Measurements from ENCODE around the gene EFCAB5.
"Not testable (repeated sequence)": the region's sequence is repeated elsewhere in the genome, so short reads cannot be mapped to it uniquely, and the experiment has no call there.

EFCAB5 gene

DNA sequence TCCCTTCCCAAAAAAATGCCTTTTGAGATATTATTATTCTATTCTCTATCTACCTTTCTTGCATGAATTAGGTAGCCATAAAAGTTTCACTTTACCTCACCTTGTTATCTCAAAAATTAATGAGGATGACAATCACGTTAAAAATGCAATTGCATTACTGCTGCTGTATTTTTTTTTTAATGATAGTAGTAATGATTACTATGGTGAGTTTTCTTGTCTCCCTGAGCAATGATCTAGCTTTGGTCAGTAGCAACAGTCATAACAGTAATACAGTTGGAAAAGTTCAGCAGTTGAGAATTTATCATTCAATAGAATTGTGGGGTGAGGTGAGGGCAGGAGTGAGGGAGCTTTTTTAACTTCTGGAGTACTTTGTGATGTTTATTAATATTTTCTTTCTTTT lies at the start of gene EFCAB5:
TSS of gene EFCAB5 (plus strand) at position 301 of the 400 bp plus-strand sequence. CDS start 163 bp downstream, outside the sequence.
- DNase-seq: no peak

- DNase-seq: no peak
These were observed 49.2 kb upstream of the EFCAB5 start for GRCh38 chr17:29892201-29892600.

GRCh38 chr17:29897136-29897535 lies 44.3 kb upstream of the EFCAB5 start:
- not testable (repeated sequence) for DNase-seq

DNA sequence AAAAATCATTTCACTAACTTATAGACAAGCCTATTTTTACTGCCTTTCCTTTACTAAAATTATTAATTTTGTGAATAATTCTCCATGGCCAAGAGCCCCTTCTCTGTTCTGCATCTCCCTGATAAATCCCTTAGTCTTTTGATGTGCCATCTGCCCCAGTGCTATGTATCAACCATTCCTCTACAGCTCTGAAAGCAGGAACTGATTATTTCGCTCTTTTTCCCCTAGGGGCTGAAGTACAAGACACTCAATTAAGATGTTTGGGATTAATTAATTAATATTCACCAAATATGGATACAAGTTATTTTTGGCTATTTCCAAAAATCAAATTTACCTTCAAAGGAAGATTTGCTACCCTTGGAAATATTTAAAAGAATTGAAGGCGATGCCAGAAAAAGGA lies 38.0 kb upstream of the EFCAB5 start:
- no peak for DNase-seq

DNA sequence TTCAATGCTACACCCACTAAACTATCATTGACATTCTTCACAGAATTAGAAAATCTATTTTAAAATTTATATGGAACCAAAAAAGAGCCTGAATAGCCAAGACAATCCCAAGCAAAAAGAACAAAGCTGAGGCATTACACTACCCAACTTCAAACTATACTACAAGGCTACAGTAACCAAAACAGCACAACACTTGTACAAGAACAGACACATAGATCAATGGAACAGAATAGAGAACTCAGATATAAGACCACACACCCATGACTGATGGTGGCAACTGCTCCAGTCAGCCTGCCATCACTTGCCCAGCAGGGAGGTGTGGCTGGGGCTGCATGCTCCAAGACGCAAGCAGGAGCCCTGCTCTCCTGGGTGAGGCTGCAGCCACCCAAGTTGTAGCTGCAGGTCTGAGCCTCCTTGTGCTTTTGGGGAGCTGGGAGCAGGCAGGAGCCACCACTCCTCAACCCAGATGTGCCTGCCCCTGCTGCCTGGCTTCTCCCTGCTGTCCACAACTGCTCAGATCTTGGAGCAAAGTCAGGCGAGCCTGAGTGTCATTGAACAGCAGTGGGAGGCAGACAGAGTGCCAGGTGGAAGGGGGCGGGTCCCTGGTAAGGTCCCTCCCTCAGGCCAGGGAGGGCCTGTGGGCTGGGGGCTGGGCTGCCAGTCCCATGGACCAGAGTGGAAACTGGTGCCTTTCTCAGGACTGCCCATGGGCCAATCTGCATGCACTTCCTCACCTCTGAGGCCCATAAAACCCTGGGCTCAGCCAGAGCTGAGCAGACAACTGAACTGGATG lies 36.2 kb upstream of the EFCAB5 start:
- no peak for DNase-seq

DNA sequence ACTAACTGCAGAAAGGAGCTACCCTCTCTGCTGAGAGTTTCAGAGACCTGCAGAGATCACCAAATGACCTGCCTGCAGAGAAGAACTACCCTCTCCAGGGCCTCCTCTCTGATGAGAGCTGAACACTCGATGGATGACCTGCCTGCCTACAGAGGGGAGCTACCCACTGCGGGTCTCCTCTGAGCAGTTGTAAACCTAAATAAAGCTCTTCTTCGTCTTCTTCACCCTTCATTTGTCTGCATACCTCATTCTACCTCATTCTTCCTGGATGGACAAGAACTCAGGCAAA lies 35.6 kb upstream of the EFCAB5 start:
- no peak for DNase-seq

GRCh38 chr17:29906969-29907368 lies 34.5 kb upstream of the EFCAB5 start:
- DNase-seq: no peak

GRCh38 chr17:29909236-29910003 lies 32.0 kb upstream of the EFCAB5 start:
- DNase-seq: no peak

GRCh38 chr17:29911641-29912177 lies 29.7 kb upstream of the EFCAB5 start:
- DNase-seq: no peak

DNA sequence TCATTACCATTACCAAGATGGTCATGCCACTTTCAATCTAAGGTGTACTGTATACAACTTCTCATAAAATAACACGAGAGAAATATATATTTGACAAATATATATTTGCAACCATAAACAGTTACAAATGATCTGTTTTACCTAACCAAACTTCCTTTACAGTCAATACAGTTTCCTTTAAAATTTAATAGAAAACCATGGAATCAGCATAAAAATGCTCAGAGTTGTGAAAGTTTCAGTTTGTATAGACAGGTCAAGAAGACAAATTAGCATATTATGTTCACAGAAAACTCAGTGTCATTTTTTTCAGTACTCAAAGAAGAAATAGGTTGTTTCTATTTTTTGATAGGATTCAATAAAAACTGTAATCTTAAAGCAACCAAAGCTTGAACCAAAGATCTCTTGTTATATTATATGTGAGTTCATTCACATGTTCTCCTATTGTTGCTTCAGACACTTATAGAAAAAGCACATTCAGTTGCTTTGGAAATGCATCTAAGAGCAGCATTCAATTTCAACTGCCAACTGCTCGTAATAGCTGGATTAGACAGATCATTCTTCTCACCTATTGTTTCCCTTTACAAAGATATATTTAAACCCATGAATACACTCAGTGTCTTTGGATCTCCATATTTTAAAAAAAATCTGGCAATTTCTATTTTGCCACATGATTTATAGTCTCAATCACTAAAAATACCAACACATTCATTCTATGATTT lies 26.5 kb upstream of the EFCAB5 start:
- DNase-seq: no peak

GRCh38 chr17:29918016-29918415 lies 23.4 kb upstream of the EFCAB5 start:
- no peak for DNase-seq

GRCh38 chr17:29918922-29919856 lies 22.2 kb upstream of the EFCAB5 start:
- no peak for DNase-seq

GRCh38 chr17:29924786-29925185 lies 16.6 kb upstream of the EFCAB5 start:
- no peak for DNase-seq

GRCh38 chr17:29927546-29927945 lies 13.9 kb upstream of the EFCAB5 start:
- no peak for DNase-seq

GRCh38 chr17:29929006-29929532 lies 12.4 kb upstream of the EFCAB5 start:
- DNase-seq: no peak

DNA sequence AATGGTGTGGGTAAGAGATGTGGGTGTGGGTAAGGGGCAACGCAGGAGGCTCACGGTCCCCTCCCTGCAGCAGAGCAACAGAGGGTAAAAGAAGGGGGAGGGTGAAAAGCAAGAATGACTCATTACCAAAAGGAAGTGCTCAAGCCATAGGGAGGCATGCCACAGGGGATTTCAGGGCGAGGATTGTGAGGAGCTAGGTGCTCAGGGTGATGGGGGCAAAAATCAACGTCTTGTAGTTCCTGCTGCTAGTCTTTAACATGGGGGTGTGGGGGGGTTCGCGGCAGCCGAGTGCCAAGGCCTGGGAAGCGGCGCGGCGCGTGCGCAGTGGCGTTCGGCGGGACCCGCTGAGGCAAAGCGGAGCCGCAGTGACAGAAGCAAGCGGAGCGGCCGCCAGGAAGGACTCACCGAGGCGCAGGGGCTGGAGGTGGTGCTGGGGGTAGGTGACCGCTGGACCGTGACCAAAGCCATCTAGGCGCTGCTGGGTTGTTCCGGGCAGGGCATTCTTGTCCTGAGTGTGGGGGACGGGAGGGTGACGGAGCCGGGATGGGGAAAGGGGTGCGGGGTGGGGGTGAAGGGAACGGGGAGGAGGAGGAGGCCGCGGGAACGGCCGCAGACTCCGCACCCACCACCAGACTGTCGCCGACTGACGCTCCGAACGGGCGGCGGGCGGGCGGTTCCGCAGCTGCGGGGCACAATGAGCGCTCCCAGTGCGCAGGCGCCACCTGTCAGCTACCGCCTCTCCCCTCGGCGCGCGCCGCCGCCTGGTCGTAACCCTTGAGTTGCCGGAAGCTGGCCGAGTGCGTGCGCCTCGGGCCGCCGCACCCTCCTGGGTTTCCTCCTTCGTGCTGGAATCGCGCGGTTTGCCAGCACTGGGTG lies 11.7 kb upstream of the EFCAB5 start, which contains the start of gene SSH2:
TSS of gene SSH2 (minus strand) at position 696 of the 876 bp plus-strand sequence. CDS start at position 468, 228 bp downstream.
- DNase-seq: peak; percentile 86

DNA sequence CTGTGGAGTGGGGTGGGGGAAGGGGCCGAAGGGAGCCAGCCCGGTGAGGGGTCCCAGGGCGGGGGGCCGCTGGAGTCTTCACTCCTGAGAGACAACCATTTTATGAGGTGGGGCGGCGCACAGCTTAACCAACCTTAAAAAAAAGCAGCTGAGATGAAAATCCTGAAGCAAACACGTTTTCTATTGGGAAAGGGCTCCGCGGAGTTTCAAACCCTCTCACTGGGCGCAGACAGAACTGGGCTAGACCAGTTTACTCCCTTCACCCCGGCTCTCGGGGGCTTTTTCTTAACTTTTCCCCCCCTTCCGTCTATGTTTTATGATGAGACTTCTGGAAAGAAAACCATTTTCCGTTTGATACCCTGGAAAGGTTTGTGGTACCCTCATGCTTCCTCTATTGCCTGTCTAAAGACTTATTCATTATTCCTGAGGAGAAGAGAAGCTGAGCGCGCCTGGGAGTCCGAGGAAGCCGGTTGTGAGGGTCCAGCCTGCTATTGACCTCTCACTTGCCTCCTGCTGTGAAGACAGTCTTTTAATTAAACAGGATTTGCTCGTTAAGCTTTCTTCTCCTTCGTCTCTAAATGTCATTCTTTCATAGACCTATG lies 10.9 kb upstream of the EFCAB5 start:
- DNase-seq: no peak

DNA sequence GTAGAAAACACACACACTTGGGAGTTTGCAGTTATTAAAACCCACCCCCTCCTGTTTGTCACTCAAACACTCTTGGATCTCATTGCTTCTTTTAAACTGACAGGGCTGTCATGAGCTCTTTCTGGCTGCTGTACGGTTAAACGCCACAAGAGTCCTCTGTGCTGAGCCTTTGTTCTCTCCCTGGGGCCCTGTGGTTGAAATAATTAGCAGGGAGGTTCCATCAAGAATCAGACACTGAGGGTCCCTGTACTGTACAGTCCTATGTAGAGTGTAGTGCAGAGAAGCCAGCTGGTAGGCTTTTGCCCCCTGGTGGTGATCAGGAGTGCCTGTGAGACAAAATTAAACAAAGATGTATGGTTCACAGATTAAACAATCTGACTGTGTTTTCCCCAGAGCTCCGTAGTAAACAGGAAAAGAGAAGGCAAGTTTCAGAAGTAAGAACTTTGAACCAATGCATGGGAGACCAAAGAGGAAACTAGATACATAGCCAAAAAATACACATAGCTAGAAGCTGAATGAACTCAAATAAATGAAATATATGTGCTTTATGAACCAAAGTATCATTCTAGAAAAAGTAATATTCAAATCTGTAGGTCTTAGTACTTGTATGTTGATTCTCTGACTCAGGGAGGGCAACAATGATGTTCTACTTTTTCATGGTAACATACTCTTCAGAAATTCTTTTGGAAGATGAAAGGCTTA lies 10.1 kb upstream of the EFCAB5 start:
- peak; percentile 36 for DNase-seq

GRCh38 chr17:29933379-29933778 lies 8.1 kb upstream of the EFCAB5 start:
- DNase-seq: no peak

DNA sequence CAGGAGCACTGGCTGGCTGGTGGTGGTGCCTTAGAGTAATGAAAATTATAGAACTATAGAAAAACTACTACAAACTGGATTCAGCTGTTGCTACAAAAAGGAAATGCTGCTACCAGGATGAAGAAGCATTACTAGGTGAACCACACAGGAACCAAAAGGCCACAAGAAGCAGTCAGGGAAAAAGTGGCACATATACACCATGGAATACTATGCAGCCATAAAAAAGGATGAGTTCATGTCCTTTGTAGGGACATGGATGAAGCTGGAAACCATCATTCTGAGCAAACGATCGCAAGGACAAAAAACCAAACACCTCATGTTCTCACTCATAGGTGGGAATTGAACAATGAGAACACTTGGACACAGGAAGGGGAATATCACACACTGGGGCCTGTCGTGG lies 5.5 kb upstream of the EFCAB5 start:
- DNase-seq: not testable (repeated sequence)

Data from stimulated activated CD4-positive, alpha-beta T cell treated with anti-CD3 and anti-CD28 coated beads, Interleukin-12 subunit alpha, Interleukin-12 subunit beta, amount 100 ng/mL, for 4 hours (primary cell).